Measurements from ENCODE around the gene HIVEP2.

The HIVEP2 gene

DNA sequence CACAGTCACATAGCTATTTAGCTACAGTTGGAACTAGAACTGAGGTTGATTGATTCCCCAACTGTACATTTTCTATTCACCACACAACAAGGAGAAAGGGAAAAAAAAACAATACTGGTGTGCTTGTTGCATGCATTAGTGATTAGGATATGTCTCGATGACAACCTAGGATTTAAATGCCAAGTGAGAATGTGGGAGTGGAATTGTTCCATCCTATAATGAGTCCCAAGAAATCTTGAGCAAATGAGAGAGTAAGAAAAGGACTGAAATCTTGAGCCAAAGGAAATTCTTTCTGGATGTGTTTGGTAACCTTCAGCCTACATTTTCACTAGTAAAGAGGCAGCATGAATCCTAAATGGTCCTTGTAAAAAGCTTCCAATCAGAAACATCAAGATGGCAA is 232.7 kb downstream of the HIVEP2 start:
- no peaks in the 10 kb centered on the region for H3K4me1 ChIP-seq (ENCODE audit: low read depth, poor library complexity, severe bottlenecking)
- H4K20me1 ChIP-seq (ENCODE audit: insufficient read depth): no peaks in the 10 kb centered on the region
- H3K79me2 ChIP-seq (ENCODE audit: insufficient read depth, low read depth): no peaks in the 10 kb centered on the region
- H3K36me3 ChIP-seq (ENCODE audit: insufficient read depth): no peaks in the 10 kb centered on the region
- no peak overlapping the region for H3K4me3 ChIP-seq (IDR thresholded peaks at IDR 0.05; ENCODE audit: insufficient read depth, low read depth, low read length)
- no peak overlapping the region for H3K9ac ChIP-seq
- TF ChIP-seq CTCF (conservative IDR thresholded peaks at IDR 0.05; ENCODE audit: low read depth, low read length): no peak
- no peaks in the 10 kb centered on the region for H3K27me3 ChIP-seq (ENCODE audit: insufficient read depth, low read depth)
- H3K27ac ChIP-seq: no peak overlapping the region
- H2AFZ ChIP-seq (ENCODE audit: low read depth): no peak overlapping the region
- no peak overlapping the region for H3K4me2 ChIP-seq

- Histone ChIP-seq H3K27ac (no peak overlapping the region), H3K27me3 (ENCODE audit: insufficient read depth, low read depth) (no peaks in the 10 kb centered on the region), H3K36me3 (ENCODE audit: insufficient read depth) (no peaks in the 10 kb centered on the region), H3K4me1 (ENCODE audit: low read depth, poor library complexity, severe bottlenecking) (peaks cover 6% of the 10 kb centered on the region), H3K4me3 (IDR thresholded peaks at IDR 0.05; ENCODE audit: insufficient read depth, low read depth, low read length) (no peak overlapping the region), H2AFZ (ENCODE audit: low read depth) (no peak overlapping the region), H3K4me2 (no peak overlapping the region), H3K9ac (no peak overlapping the region), H3K79me2 (ENCODE audit: insufficient read depth, low read depth) (no peaks in the 10 kb centered on the region), H4K20me1 (ENCODE audit: insufficient read depth) (no peaks in the 10 kb centered on the region)
- no peak for TF ChIP-seq CTCF (conservative IDR thresholded peaks at IDR 0.05; ENCODE audit: low read depth, low read length)
These were observed 236.3 kb downstream of the HIVEP2 start for GRCh38 chr6:142708651-142709050.

DNA sequence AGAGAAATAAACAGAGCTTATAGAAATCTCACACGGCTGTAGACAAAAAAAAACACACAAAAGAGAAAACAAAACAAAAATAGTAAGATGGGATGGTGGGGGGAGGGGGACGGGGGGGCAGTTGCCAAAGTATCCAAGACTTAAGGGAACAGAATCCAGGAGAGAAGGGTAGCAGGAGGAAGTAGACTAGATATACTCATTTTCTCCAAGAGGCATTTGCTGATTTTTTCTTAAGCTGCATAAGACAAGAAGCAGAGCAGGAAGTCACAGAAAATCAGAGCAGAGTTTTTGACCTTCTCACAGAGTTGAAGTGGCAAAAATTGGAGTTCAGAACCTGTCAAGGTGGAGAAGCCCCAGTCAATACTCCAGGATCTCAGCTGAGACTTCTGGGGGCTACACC is 237.7 kb downstream of the HIVEP2 start:
- no peak for TF ChIP-seq CTCF (conservative IDR thresholded peaks at IDR 0.05; ENCODE audit: low read depth, low read length)
- Histone ChIP-seq H3K27me3 (ENCODE audit: insufficient read depth, low read depth) (no peaks in the 10 kb centered on the region), H3K79me2 (ENCODE audit: insufficient read depth, low read depth) (no peaks in the 10 kb centered on the region), H3K4me1 (ENCODE audit: low read depth, poor library complexity, severe bottlenecking) (peaks cover 6% of the 10 kb centered on the region), H3K4me3 (IDR thresholded peaks at IDR 0.05; ENCODE audit: insufficient read depth, low read depth, low read length) (no peak overlapping the region), H3K9ac (no peak overlapping the region), H2AFZ (ENCODE audit: low read depth) (no peak overlapping the region), H3K4me2 (no peak overlapping the region), H3K36me3 (ENCODE audit: insufficient read depth) (no peaks in the 10 kb centered on the region), H3K27ac (no peak overlapping the region), H4K20me1 (ENCODE audit: insufficient read depth) (no peaks in the 10 kb centered on the region)

DNA sequence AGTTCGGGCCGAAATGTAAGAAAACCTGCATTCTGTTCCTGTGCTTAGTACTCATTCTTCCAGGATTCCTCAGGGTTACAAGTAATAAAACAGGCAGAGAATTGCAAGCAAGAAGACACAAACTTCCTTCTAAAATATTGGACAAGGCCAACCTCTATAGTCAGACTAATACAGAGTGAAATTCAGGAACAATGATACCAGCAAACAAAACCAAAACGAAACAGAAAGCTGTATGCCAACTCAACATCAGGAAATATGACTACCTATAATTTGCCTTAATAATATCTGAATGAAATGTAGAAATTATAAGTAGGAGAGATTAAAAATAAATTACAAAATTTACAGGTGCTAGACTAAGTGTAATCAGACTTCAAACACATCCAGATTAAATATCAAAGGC is 238.8 kb downstream of the HIVEP2 start:
- peaks cover 6% of the 10 kb centered on the region for H3K4me1 ChIP-seq (ENCODE audit: low read depth, poor library complexity, severe bottlenecking)
- no peak overlapping the region for H2AFZ ChIP-seq (ENCODE audit: low read depth)
- H3K27me3 ChIP-seq (ENCODE audit: insufficient read depth, low read depth): no peaks in the 10 kb centered on the region
- H3K27ac ChIP-seq: no peak overlapping the region
- H3K4me3 ChIP-seq (IDR thresholded peaks at IDR 0.05; ENCODE audit: insufficient read depth, low read depth, low read length): no peak overlapping the region
- no peaks in the 10 kb centered on the region for H3K79me2 ChIP-seq (ENCODE audit: insufficient read depth, low read depth)
- TF ChIP-seq CTCF (conservative IDR thresholded peaks at IDR 0.05; ENCODE audit: low read depth, low read length): no peak
- no peaks in the 10 kb centered on the region for H4K20me1 ChIP-seq (ENCODE audit: insufficient read depth)
- H3K36me3 ChIP-seq (ENCODE audit: insufficient read depth): no peaks in the 10 kb centered on the region
- no peak overlapping the region for H3K9ac ChIP-seq
- H3K4me2 ChIP-seq: peak overlapping the region; percentile 14; the same call in 1 of the 2 replicates

Measured in KMS-11 (cell line).